GM18508 (cell line): ENCODE results near the gene PLA2G6.
"Not testable (repeated sequence)": the region's sequence is repeated elsewhere in the genome, so short reads cannot be mapped to it uniquely, and the experiment has no call there.

Source experiments
- ATAC-seq: cut with Tn5 transposase; IDR thresholded peaks from one replicate; pipeline ENCODE4 v1.9.1; 2021; ENCODE audit warnings: moderate number of reproducible peaks; ENCODE audit not compliant: insufficient read depth, unreplicated experiment

The PLA2G6 gene

DNA sequence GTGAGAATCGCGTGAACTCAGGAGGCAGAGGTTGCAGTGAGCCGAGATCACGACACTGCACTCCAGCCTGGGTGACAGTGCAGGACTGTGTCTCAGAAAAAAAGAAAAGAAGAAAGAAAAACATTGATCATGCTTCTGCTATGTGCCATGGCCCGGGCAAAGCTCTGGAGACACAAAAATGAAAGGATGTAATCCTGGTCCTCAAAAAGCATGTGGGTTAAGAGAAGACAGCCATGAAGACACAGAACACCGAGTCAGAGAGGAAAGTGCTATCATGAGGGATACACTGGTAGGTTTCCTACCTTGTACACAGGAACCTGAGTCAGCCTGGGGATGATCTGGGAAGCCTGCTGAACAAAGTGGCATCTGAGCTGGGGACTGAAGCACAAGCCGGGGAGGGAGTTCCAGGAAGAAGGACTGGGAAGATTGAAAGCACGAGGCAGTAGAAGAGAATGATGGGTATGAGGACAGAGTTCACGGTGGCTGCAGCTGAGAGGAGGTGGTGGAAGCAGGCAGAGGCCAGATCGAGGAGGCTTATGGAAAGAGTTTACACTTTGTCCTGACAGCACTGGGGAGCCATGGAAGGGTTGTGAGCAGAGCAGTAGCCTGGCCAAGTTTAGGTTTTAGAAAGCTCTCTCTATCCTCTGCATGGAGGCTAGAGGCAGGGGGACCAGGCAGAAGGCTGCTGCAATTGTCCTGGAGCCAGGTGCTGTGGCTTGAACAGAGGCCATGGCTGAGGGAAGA lies 10.3 kb upstream of the PLA2G6 start:
- ATAC-seq, result no peak

DNA sequence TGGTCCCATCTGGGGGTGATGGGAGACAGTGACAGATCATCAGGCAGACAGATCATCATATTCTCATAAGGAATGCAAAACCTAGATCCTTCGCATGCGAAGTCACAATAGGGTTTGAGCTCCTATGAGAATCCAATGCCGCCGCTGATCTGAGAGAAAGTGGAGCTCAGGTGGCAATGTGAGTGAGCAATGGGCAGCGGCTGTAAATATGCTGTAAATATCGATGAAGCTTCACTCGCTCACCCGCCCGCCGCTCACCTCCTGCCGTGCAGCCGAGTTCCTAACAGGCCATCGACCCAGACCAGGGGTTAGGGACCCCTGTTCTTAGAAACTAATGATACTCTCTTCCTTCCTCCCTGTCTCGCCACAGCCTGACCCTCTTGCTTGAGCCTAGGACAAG lies 9.4 kb upstream of the PLA2G6 start:
- no peak for ATAC-seq

DNA sequence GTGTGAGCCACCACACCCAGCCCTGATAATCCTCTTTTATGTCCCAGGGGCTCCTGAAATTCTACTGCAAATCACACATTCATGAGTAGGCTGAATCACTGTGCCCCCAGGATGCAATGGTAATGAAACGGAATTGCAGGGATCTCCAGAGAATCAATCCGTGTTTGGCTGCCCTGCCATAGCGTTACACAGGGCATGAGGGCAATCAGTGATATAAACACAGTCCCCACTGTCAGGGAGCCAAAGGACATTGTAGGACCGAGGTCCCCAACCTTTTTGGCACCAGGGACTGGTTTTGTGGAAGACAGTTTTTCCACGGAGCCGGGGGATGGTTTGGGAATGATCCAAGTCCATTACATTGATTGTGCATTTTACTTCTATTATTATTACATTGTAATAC lies 9.0 kb upstream of the PLA2G6 start:
- no peak for ATAC-seq

DNA sequence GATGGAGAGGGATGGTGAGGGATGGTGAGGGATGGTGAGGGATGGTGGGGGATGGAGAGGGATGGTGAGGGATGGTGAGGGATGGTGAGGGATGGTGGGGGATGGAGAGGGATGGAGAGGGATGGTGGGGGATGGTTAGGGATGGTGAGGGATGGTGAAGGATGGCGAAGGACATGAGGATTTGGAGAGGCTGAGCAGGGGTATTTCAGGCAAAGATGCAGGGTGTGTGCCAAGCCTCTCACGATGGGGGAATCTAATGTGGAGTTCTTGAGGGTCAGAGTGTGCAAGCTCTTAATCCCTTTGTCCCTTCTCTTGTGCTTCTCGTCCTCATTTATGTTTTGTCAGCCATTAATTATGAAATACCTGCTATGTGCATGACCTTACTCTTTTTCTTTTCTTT lies 7.5 kb upstream of the PLA2G6 start:
- no peak for ATAC-seq

DNA sequence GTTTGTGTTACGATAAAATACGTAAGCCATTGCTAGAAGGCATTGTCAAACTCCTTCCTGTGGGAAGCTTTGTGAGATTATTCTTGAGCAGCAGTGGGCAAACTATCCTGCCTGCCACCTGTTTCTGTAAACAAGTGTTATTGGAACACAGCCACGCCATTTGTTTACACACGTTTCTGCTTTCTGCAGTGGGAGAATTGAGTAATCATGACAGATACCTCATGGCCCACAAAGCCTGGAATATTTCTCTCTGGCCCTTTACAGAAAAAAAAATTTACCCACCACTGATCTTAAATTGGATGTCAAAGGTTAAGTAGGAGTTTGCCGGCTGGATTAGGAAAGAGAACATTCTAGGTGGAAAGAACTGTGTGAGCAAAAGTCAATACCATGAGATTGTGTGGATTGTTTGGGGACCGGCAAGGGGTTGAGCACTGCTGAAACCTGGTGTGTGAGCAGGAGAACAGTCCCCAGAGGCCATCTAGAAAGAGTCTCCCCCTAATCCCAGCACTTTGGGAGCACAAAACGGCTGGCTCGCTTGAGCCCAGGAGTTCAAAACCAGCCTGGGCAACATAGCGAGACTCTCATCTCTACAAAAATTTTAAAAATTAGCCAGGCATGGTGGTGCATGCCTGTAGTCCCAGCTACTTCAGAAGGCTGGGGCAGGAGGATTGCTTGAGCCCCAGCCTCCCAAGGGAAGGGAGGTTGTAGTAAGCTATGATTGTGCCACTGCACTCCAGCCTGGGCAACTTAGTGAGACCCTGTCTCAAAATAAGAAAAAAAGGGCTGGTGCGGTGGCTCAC lies 6.0 kb upstream of the PLA2G6 start:
- no peak for ATAC-seq

DNA sequence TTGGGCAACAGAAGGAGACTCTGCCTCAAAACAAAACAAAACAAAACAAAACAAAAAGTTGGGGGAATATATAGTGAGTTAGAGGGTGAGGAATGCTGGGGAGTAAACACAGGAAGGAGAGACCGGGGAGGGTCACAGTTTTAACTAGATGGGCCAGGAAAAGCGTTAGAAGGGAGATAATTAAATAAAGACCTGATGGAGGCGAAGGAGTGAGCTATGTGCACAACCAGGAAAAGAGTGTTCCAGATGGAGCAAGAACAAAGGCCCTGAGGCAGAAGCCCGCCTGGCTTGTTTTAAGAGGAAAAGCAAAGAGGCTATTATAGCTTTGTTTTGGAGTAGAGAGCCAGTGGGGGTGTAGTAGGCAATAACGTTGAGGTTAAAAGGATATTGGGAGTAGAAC lies 4.8 kb upstream of the PLA2G6 start:
- no peak for ATAC-seq

DNA sequence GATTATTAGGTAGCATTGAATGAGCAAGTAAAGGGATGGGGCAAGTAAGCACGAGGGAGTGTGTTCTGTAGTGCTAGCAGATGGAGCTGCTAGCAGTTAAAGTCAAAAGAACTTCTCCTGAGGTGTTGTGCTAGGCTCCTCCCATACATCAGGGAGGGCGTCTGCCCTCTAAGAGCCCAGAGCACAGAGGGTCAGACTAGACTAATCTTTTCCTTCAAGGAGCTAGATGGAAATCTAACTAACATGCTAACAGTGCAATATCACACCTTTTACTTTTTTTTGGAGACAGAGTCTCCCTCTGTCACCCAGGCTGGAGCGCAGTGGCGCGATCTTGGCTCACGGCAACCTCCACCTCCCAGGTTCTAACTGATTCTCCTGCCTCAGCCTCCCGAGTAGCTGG lies 3.2 kb upstream of the PLA2G6 start:
- ATAC-seq, result no peak

DNA sequence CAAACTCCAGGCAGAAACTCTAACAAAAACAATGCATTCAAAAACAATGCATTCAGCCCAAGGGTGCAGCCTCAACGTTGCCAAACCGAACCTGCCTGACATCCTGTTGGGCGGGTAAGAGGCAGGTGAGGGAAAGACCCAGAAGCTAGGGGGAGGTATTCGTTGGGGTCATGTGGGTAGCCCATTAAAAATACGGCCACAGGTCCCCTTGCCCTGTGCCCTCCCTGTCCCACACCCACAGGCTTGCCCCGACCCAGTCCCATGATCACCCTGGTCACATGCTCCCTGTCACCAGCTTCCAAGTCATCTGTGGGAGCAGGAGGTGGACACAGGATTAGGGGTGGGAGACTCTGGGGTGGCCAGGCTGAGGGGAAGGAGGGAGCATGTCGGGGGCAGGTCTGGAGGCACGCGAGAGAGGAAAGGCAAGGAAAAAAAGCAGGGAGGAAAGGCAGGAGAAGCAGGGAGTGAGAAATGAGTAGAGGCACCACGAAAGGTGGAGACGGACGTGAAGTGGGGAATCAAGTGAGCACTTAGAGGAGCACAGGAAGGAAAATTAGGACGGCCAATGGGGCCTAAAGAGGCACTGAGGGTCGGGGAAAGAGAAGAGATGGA lies 683 bp downstream of the PLA2G6 start:
- ATAC-seq, result no peak

DNA sequence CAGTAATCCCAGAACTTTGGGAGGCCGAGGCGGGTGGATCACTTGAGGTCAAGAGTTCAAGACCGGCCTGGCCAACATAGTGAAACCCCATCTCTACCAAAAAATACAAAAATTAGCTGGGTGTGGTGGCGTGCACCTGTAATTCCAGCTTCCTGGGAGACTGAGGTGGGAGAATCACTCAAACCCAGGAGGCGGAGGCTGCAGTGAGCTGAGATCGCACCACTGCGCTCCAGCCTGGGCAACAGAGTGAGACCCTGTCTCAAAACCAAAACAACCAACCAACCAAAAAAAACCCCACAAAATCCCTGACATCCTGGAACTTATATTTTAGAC lies 3.1 kb downstream of the PLA2G6 start:
- not testable (repeated sequence) for ATAC-seq

DNA sequence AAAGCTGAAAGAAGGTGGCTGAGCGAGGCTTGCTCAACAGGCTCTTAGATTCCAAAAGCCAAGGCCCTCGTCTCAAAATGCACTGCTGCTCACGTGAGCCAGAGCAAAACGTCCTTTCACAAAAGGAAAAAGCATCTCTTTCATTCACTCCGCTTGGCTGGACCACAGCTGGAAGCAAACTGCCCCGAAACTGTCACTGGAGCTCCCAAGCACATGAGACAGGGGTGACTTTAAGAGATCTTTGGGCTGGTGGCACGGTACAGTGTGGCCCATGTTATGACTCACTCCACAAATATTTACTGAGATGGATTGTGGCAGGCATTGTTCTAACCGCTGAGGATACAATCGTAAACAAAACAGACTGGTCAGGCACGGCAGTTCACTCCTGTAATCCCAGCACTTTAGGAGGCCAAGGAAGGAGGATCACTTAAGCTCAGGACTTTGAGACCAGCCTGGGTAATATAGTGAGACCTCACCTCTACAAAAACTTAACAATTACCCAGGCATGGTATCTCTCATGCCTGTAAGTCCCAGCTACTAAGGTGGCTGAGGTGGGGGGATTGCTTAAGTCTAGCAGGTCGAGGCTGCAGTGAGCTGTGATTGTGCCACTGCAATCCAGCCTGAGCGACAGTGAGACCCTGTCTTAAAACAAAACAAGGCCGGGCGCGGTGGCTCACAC lies 3.6 kb downstream of the PLA2G6 start:
- ATAC-seq, result no peak

DNA sequence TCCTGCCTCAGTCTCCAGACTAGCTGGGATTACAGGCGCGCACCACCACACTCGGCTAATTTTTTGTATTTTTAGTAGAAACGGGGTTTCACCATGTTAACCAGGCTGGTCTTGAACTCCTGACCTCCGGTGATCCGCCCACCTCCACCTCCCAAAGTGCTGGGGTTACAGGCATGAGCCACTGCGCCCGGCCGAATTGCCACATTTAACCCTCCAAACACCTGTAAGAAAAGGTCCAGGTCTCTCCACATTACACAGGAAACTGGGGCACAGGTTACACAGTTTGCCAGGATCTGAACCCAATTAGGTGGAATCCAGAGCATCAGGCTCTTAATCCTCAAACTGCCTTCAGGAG lies 4.1 kb downstream of the PLA2G6 start:
- not testable (repeated sequence) for ATAC-seq

DNA sequence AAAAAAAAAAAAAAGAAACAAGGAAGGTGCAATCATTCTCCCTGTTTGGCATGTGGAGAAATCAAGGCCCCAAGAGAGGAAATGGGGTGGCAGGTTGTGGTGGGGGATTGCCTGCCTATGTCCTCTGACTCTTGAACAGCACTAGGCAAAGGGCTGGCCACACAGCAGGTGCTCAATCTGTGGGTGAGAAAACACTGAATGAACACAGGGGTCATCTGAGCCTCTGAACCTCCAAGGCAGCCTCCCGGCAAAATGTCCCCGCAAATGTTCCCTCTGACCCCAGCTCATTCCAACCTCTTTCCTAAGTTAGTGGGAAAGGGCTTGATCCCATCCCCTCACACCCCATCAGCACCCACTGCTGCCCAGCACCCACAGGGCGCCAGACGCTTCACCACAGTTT lies 4.6 kb downstream of the PLA2G6 start:
- no peak for ATAC-seq

DNA sequence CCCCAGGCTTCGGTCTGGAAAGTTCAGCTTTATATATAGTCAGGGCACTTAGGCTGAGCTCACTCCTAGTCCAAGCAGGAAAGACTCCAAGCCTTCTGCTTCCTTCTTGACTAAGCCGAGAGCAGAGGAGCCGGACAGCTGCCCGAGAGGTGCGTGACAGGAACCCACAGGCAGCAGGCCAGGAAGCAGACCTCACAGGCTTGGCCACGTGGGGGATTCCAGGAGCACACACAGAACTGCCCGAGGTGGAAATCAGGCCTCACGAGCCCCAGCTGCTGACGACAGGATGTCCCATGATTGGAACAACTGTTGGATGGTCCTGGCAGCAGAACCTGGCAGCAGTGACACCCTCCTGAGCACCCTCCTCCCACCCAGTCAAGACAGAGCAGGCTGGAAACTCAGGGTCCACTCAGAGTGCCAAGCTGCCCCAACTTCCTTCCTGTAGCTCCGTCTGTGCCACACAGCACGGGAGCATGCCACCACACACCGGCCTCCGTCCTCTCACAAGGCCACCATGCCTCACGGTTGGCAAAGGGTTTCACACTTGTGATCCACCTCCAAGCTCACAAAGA lies 5.4 kb downstream of the PLA2G6 start:
- ATAC-seq, result no peak

DNA sequence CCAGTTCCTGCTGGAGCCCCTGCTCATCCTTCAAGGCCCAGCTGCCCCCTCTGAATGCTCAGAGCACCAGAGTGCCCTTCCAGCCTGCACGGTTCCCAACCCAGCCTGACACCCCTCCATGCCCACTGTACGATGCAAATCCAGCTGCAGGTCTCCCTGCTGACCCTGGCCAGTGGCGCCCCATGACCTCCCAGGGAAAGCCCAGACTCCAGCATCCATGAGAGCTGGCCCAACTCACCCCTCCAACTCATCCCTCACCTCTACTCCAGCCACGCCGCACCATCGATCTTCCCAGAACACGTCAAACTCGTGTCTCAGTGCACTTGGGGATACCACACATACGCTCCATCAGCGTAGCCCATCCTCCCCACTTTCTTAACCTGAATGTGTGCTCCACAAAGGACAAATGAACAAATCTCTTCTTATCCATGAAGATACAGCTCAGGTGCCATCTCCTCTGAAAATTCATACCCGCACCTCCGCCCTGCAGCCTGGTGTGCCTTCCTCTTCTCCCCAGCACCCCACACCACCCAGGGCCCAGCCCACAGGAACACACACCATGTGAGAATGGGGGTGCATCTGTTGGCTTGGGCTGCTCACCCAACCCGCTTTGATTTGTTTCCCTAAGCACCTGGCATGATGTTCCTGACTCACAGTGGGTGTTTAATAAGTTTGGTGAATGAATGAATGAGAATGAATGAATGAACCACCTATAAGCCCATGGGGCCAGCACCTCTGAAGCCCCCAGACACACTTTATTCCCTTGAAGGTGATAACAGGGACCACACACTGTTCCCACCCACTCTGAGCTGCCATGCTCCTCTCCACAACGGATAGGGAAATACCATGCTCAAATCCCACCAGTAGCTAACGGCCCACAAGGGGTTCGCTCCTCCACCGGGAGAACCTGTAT lies 6.2 kb downstream of the PLA2G6 start:
- ATAC-seq, result no peak

DNA sequence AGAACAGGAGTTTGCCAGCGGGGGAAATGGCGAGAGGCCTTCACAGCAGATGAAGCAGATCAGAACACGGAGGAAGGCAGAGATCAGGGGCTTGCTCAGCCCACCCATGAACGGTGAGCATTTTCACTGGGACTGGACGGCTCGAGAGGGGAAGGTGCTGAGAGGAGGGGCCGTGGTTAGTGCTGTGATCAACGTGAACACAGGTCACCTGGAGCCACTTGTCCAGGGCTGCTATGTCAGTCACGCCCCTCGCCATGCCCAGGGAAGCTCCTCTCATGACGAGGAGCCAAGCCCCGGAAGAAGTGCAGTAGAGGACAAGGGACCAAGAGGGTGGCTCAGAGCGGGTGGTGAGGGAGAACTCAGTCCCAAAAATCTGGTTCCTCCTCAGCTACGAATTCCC lies 7.0 kb downstream of the PLA2G6 start:
- ATAC-seq, result no peak

DNA sequence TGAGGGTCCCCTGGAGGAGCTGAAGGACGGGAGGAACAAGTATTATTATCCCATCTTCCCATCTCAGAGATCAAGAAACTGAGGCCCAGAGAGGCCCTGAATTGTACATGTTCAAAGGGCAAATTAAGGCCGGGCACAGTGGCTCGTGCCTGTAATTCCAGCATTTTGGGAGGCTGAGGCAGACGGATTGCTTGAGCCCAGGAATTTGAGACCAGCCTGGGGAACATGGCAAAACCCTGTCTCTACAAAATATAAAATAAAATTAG lies 8.1 kb downstream of the PLA2G6 start:
- no peak for ATAC-seq

DNA sequence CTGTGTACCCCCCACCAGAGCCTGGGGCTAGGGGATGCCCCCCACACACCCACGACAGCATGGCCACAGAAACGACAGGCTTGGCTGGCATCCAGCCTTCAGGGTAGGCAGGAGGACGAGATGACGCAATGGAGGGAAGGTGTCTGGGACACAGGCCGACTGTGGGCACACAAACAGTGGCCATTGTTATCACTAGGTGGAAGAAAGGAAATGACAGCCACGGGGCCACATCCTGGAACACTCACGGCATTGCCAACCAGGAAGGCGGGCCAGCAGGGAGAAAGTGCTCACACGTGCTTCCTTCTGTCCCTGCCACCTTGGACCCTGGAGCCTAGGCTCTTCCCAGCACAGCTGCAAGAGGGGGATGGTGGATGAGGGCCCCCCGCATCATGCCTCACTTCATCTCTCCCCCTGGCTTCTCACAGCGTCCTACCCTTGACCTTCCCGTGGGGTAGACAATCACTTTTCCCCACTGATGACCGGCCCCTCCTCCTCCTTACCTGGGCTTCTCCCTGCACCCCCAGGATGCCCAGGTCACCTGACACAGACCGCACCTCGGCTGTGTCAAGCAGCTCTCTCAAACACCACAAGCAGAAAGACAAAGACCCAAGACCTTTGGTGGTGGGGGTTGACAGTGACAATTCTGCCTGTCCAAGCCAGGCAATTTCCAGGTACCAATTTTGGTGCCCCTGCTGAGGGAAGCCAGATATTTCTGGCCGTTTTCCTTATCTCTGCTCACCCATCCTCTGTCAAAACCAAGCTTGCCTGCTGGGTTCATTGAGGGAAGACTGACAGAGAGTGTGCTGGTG lies 8.6 kb downstream of the PLA2G6 start:
- no peak for ATAC-seq

DNA sequence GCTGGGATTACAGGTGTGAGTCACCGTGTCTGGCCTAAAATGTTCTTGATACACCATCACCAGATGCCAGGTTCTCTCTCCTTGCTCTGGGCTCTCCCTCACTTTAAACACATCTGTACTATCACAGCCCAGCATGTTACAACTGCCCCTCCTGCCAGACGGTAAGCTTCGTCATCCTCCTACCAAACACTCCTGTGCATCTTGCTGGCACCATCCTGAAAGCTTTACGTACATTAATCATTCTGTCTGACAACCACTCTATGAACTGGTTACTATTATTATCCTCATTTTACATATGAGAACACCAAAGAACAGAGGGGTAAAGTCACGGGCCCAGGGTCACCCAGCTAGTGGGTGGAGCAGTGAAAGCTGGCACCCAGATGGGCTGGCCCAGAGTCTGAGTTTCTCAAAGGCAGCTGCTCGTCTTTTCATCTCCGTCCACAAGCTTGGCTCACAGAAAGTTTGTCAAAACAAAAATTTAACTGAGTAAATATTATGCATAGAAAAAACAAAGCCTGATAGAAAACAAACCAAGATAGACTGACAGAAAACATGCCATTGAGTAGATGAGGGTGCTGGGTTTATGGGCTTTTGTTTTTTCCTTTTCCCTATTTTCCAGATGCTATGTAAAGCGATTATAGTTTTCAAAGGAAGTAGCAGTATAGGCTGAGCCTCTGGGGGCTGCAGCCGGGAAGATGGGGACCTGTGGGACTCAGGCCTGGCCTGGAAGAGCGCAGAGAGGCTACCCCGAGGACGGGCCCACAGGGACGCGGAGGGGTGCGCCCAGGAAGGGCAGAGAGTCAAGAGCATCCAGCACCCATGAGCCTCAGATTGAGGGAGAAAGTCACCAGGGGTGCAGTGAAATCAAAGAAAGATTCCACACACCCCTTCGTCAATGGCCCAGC lies 9.5 kb downstream of the PLA2G6 start:
- no peak for ATAC-seq
